Measurements from ENCODE around the gene OST4. TPM values are rescaled to one million over a fixed set of nuclear protein-coding genes. Genes with fewer than 3 reads are reported as not detected.
"Not testable (repeated sequence)": the region's sequence is repeated elsewhere in the genome, so short reads cannot be mapped to it uniquely, and the experiment has no call there.

Gene OST4
- total RNA-seq, 1 donor from 2014 or later = 158 TPM

DNA sequence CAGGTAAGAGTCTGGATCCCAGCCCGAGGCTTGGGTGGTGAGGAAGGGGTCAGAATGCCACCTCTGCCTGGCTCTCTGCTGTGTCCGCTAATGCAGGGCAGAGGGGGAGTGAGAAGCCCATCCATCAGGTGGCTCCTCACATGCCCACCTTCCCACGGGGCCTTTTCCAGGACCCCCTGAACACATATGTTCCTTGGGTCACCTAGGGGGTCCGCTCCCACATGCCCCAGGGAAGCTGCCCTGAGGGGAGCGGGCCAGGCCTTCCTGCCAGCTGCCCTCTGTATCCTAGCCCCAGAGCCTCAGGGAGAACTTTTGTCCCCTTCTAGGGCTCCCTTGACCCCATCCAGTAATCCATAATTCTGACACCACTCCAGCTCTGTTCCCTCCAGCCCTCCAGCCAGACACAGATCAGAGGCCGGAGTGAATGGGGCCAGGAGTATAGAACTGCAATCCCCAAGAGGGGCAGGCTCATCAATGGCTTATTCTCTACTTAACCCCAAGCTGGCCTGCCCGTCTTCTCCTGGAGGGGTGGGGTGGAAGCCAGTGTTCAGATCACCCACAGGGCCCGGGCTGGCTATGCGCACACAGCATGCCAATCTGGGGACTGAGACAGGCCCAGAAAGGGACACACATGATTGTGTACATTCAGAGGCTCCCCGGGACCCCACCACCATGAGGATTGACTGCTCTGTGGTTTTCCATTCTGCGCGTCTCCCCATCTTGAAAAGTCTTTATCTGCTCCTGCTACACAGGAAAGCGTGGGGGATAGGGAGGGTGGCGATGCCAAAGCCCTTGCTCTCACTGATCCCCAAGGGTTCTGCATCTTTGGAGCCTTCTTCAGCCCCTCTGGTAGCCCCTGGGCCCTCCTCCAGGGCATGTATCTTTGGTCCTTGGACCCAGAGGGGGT lies 8.0 kb upstream of the OST4 start:
- DNase-seq (ENCODE audit: low spot score in 2 of 2) = no peak
- peak overlapping the region; percentile 61 to 87 for H3K4me3 ChIP-seq
- intact Hi-C loops (cut with DNase I) = loop anchor here (2.0 to 10.0 kb wide), 2 partner anchors 29 to 315 kb away; partner anchors contain the start of genes AGBL5 and SLC35F6
- H3K4me1 ChIP-seq = peaks cover 11 to 33% of the 10 kb centered on the region in 2 donors
- no peaks in the 10 kb centered on the region for H3K9me3 ChIP-seq
- no peak for TF ChIP-seq CTCF (IDR thresholded peaks at IDR 0.05)
- peak overlapping the region; percentile 93 to 97 for H3K27ac ChIP-seq
- H3K27me3 ChIP-seq = no peaks in the 10 kb centered on the region
- H3K36me3 ChIP-seq = peaks cover 11 to 18% of the 10 kb centered on the region in 2 donors

GRCh38 chr2:27078267-27079194 lies 7.1 kb upstream of the OST4 start, which contains the start of gene EMILIN1:
Gene EMILIN1, plus strand, starts transcription at chr2:27078615. Its CDS starts 451 bp downstream, at chr2:27079066.
- no peak for TF ChIP-seq CTCF (IDR thresholded peaks at IDR 0.05)
- H3K9me3 ChIP-seq = no peaks in the 10 kb centered on the region
- H3K4me1 ChIP-seq = peaks cover 14 to 41% of the 10 kb centered on the region in 2 donors
- peaks cover 11 to 18% of the 10 kb centered on the region in 2 donors for H3K36me3 ChIP-seq
- peak within 1 kb of the TSS; percentile 61 to 87 for H3K4me3 ChIP-seq
- H3K27ac ChIP-seq = peak within 1 kb of the TSS; percentile 93 to 97
- intact Hi-C loops (cut with DNase I) = loop anchor here (2.0 to 10.0 kb wide), 2 partner anchors 28 to 314 kb away; partner anchors contain the start of genes AGBL5 and SLC35F6
- DNase-seq (ENCODE audit: low spot score in 2 of 2) = peak; percentile 79 to 95
- no peaks in the 10 kb centered on the region for H3K27me3 ChIP-seq

GRCh38 chr2:27077231-27077630 lies 5.8 kb upstream of the OST4 start:
- Histone ChIP-seq H3K9me3 (no peaks in the 10 kb centered on the region), H3K27me3 (no peaks in the 10 kb centered on the region), H3K36me3 (peaks cover 2 to 5% of the 10 kb centered on the region in 2 donors), H3K27ac (peak overlapping the region; percentile 93 to 97), H3K4me3 (no peak overlapping the region), H3K4me1 (peaks cover 14 to 52% of the 10 kb centered on the region in 2 donors)
- no peak for TF ChIP-seq CTCF (IDR thresholded peaks at IDR 0.05)
- no peak for DNase-seq (ENCODE audit: low spot score in 2 of 2)
- intact Hi-C loops (cut with DNase I) = loop anchor here (10.0 kb wide), 1 partner anchor 312 kb away; the partner anchor contains the start of gene SLC35F6

DNA sequence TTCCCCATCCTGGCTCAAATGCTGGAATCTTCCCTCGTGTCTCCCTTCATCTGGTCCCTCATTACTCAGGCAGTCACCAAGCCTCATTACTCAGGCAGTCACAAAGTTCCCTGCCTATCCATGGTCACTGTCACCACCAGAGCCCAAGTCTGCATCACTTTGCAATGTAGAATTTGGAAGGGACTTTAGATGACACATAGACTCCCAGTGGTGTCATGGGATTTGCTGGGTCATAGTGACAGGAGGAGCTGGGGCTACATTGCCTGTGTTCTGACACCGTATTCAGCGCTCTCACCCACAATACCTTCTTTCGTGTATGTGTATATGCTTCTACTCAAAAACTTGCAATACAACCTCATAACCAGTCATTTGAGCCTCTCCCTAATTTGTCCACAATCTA lies 4.9 kb upstream of the OST4 start:
- Histone ChIP-seq H3K4me3 (no peak overlapping the region), H3K27me3 (no peaks in the 10 kb centered on the region), H3K36me3 (no peaks in the 10 kb centered on the region), H3K4me1 (peaks cover 10 to 44% of the 10 kb centered on the region in 2 donors), H3K9me3 (no peaks in the 10 kb centered on the region), H3K27ac (peak overlapping the region; percentile 89 to 97)
- intact Hi-C loops (cut with DNase I) = loop anchor here (10.0 kb wide), 1 partner anchor 312 kb away; the partner anchor contains the start of gene SLC35F6
- no peak for TF ChIP-seq CTCF (IDR thresholded peaks at IDR 0.05)
- no peak for DNase-seq (ENCODE audit: low spot score in 2 of 2)

DNA sequence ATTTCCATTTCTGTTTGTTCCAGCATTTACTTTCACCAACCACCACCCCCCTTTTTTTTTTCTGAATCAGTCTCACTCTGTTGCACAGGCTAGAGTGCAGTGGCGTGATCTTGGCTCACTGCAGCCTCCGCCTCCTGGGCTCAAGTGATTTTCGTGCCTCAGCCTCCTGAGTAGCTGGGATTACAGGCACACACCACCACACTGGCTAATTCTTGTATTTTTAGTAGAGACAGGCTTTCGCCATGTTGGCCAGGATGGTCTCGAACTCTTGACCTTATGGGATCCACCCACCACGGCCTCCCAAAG lies 4.1 kb upstream of the OST4 start:
- intact Hi-C loops (cut with DNase I) = loop anchor here (10.0 kb wide), 1 partner anchor 311 kb away; the partner anchor contains the start of gene SLC35F6
- DNase-seq (ENCODE audit: low spot score in 2 of 2); H3K4me3 ChIP-seq; H3K36me3 ChIP-seq; H3K27me3 ChIP-seq; H3K9me3 ChIP-seq: not testable (repeated sequence)
- peak overlapping the region; percentile 89 to 97 for H3K27ac ChIP-seq
- peaks cover 7 to 39% of the 10 kb centered on the region in 2 donors for H3K4me1 ChIP-seq

Data from ascending aorta (tissue), 2 donors.